MM.1S (cell line): ENCODE results near the gene RHBDD1.

Source experiments
- DNase-seq: peaks from one replicate; pipeline ENCODE4 v3.0.0-alpha.2; 2015
- H2AFZ ChIP-seq: fragments of 300-600 bp; sonication (generic); 2 replicates; pipeline ENCODE4 v1.6.0; 2016; ENCODE audit warnings: antibody characterized with exemption, low read length
- H3F3A ChIP-seq: fragments of 300-600 bp; sonication (generic); 2 replicates; pipeline ENCODE4 v1.6.1; 2016; ENCODE audit warnings: mild to moderate bottlenecking, antibody characterized with exemption, low read length, moderate library complexity, mixed read lengths; ENCODE audit not compliant: insufficient read depth
- H3K27ac ChIP-seq: fragments of 300-600 bp; sonication (generic); 2 replicates; pipeline ENCODE4 v1.5.1; 2016; ENCODE audit warnings: mild to moderate bottlenecking, low read length
- H3K27me3 ChIP-seq: fragments of 300-600 bp; sonication (generic); replicated peaks from 2 replicates; pipeline ENCODE4 v1.6.0; 2016; ENCODE audit warnings: low read length; ENCODE audit not compliant: insufficient read depth
- H3K36me3 ChIP-seq: fragments of 300-600 bp; sonication (generic); replicated peaks from 2 replicates; pipeline ENCODE4 v1.6.1; 2016; ENCODE audit warnings: mild to moderate bottlenecking, low read length, mixed read lengths; ENCODE audit not compliant: insufficient read depth
- H3K4me1 ChIP-seq: fragments of 300-600 bp; sonication (generic); 2 replicates; pipeline ENCODE4 v1.6.1; 2016; ENCODE audit warnings: low read length, mixed read lengths
- H3K4me2 ChIP-seq: fragments of 300-600 bp; sonication (generic); 2 replicates; pipeline ENCODE4 v1.6.0; 2016; ENCODE audit warnings: low read depth, low read length
- H3K4me3 ChIP-seq: fragments of 300-600 bp; sonication (generic); 2 replicates; pipeline ENCODE4 v1.5.1; 2016; ENCODE audit warnings: low read length, mixed read lengths
- H3K79me2 ChIP-seq: fragments of 300-600 bp; sonication (generic); 2 replicates; pipeline ENCODE4 v1.6.1; 2016; ENCODE audit warnings: mixed run types, low read length, mixed read lengths
- H3K9ac ChIP-seq: fragments of 300-600 bp; sonication (generic); 2 replicates; pipeline ENCODE4 v1.6.1; 2016; ENCODE audit warnings: low read length, mixed read lengths
- H3K9me2 ChIP-seq: fragments of 300-600 bp; sonication (generic); replicated peaks from 2 replicates; pipeline ENCODE4 v1.6.1; 2016; ENCODE audit warnings: mild to moderate bottlenecking, low read length, mixed read lengths; ENCODE audit not compliant: insufficient read depth
- H3K9me3 ChIP-seq: fragments of 300-600 bp; sonication (generic); replicated peaks from 2 replicates; pipeline ENCODE4 v1.6.1; 2016; ENCODE audit warnings: mild to moderate bottlenecking, low read length, mixed read lengths; ENCODE audit not compliant: insufficient read depth
- H4K20me1 ChIP-seq: fragments of 300-600 bp; sonication (generic); 2 replicates; pipeline ENCODE4 v1.6.1; 2016; ENCODE audit warnings: mild to moderate bottlenecking, low read length, moderate library complexity, mixed read lengths; ENCODE audit not compliant: insufficient read depth
- CTCF ChIP-seq: fragments of 300-600 bp; sonication (generic); IDR thresholded peaks from 2 replicates; pipeline ENCODE4 v1.5.1; 2016; ENCODE audit warnings: antibody characterized with exemption, low read length, mixed read lengths
- EZH2 ChIP-seq: fragments of 300-600 bp; sonication (generic); optimal IDR thresholded peaks from 2 replicates; pipeline ENCODE3; 2017; ENCODE audit warnings: low read depth, mild to moderate bottlenecking, antibody characterized with exemption, low read length, mixed read lengths
- EZH2phosphoT487 ChIP-seq: fragments of 300-600 bp; sonication (generic); IDR thresholded peaks from 2 replicates; pipeline ENCODE4 v1.6.1; 2018; ENCODE audit warnings: antibody characterized with exemption, low read length

Gene RHBDD1

GRCh38 chr2:226803410-226803809 is 32.4 kb upstream of the RHBDD1 start:
- no peak overlapping the region for H3K9ac ChIP-seq
- TF ChIP-seq CTCF, result no peak
- TF ChIP-seq EZH2phosphoT487, result no peak
- no peak for TF ChIP-seq EZH2
- H2AFZ ChIP-seq, result no peak overlapping the region
- no peaks in the 10 kb centered on the region for H3K27me3 ChIP-seq
- H3F3A ChIP-seq, result peaks cover 14% of the 10 kb centered on the region
- H4K20me1 ChIP-seq, result no peaks in the 10 kb centered on the region
- no peak overlapping the region for H3K4me3 ChIP-seq
- H3K4me1 ChIP-seq, result peaks cover 10% of the 10 kb centered on the region; the same call in 1 of the 2 replicates
- H3K27ac ChIP-seq, result no peak overlapping the region
- H3K4me2 ChIP-seq, result no peak overlapping the region
- no peak for DNase-seq
- H3K36me3 ChIP-seq, result no peaks in the 10 kb centered on the region
- H3K9me3 ChIP-seq, result no peaks in the 10 kb centered on the region
- no peaks in the 10 kb centered on the region for H3K9me2 ChIP-seq
- H3K79me2 ChIP-seq, result peaks cover 11% of the 10 kb centered on the region

- H3K9ac ChIP-seq, result no peak overlapping the region
These were observed 22.6 kb upstream of the RHBDD1 start for GRCh38 chr2:226813148-226813701.

GRCh38 chr2:226818930-226819329 is 16.9 kb upstream of the RHBDD1 start:
- Histone ChIP-seq H3K9me3 (no peaks in the 10 kb centered on the region), H3K36me3 (no peaks in the 10 kb centered on the region), H3F3A (no peaks in the 10 kb centered on the region), H3K27me3 (no peaks in the 10 kb centered on the region), H3K9ac (no peak overlapping the region), H3K4me1 (no peaks in the 10 kb centered on the region), H2AFZ (no peak overlapping the region), H3K4me2 (no peak overlapping the region), H3K9me2 (no peaks in the 10 kb centered on the region), H3K79me2 (no peaks in the 10 kb centered on the region), H4K20me1 (no peaks in the 10 kb centered on the region), H3K27ac (no peak overlapping the region), H3K4me3 (no peak overlapping the region)
- TF ChIP-seq EZH2 (no peak), CTCF (no peak), EZH2phosphoT487 (no peak)
- DNase-seq, result no peak

More at GRCh38 chr2:226813148-226813701, 22.6 kb upstream of the RHBDD1 start:
- Histone ChIP-seq H2AFZ (no peak overlapping the region), H4K20me1 (no peaks in the 10 kb centered on the region), H3K36me3 (no peaks in the 10 kb centered on the region), H3K4me3 (no peak overlapping the region), H3F3A (no peaks in the 10 kb centered on the region), H3K9me3 (no peaks in the 10 kb centered on the region), H3K4me1 (no peaks in the 10 kb centered on the region), H3K9me2 (no peaks in the 10 kb centered on the region), H3K27ac (no peak overlapping the region), H3K79me2 (no peaks in the 10 kb centered on the region), H3K27me3 (no peaks in the 10 kb centered on the region), H3K4me2 (no peak overlapping the region)
- TF ChIP-seq EZH2, result no peak
- peak; percentile 45 for TF ChIP-seq CTCF
- no peak for TF ChIP-seq EZH2phosphoT487
- DNase-seq, result no peak
